IPS DF 4.7 (cell line): Measurements from ENCODE around the gene CEP112.

ENCODE experiments used
- DNase-seq: peaks from one replicate; pipeline ENCODE4 v3.0.0-alpha.2; 2013; ENCODE audit warnings: low spot score; ENCODE audit errors: extremely low read depth

The CEP112 gene

DNA sequence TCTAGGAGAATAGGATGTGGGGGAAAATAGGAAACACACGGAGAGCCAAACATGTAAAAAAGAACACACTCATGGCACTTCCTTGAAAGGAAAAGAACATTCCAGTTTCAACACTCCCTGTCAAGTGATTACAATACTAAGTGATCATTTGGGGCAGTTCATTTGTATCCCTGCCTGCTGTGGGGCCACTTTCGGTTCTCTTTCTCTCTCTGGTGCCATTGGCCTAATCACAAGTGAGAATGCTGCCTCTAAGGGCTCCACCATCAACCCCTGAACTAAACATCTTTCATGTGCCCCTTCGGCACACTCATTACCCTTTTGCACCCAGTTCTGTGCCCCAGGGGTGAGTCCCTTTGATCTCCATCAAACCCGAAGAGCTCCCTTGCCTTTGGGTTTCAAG is 197.3 kb downstream of the CEP112 start:
- no peak for DNase-seq

DNA sequence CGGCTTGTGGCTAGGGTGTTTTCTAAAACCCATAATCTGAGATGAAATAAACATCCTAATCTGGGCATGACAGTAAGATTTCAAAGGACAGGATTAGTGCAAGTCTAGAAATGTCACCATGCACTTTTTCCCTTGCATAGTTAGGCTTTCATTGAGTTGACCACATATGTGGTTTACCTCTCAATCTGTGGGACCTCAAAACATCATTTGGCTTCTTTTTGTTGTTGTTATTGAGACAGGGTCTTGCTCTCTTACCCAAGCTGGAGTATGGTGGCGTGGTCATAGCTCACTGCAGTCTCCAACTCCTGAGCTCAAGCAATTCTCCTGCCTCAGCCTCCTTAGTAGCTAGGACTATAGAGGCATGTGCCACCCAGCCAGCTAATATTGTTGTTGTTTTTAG is 197.8 kb downstream of the CEP112 start:
- no peak for DNase-seq

DNA sequence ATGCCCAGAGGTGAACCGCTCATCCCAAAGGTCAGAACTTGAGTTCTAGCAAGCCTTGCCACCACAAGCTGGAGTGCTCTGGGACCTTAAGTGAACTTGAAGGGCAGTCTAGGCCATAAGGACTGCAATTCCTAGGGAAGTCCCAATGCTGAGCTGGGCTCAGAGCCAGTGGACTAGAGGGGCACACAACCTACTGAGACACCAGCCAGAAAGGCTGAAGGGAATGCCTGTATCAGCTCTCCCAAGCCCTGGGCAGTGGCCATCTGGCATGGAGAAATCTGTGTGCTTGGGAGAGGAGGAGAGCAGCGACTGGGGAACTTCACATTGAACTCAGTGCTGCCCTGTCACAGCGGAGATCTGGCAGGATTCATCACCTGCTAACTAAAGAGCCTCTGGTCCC is 201.3 kb downstream of the CEP112 start:
- DNase-seq: no peak

DNA sequence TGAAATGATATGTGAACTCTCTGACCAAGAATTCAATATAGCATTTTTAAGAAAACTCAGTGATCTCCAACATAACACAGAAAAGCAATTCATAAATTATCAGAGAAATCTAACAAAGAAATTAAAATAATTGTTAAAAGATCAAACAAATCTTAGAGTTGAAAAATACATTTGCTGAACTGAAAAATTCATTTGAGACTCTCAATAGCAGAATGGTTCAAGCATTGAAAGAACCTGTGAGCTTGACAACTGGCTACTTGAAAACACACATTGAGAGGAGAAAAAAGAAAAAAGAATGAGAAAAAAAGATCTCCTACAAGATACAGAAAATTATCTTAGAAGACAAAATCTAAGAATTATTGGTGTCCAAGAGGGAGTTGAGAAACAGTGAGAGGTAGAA is 203.5 kb downstream of the CEP112 start:
- DNase-seq: no peak

DNA sequence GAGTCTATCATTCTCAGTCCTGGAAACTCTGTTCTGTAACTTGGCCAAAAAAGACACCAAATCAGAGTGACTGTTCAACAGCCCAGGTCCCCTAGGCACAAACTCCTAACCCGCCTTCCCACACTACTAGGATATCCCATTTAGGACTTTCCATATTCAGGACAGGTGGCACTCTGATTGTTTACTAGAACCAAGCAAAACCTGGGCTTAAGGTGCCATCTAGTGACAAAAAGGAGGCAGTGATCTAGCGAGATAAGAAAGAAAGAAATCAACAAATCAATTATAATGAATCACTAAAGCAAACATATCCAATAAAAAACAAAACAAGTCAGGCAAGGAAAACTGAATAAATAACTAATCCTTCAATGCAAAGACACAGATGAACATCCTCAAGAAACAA is 203.9 kb downstream of the CEP112 start:
- peak; percentile 28 for DNase-seq

DNA sequence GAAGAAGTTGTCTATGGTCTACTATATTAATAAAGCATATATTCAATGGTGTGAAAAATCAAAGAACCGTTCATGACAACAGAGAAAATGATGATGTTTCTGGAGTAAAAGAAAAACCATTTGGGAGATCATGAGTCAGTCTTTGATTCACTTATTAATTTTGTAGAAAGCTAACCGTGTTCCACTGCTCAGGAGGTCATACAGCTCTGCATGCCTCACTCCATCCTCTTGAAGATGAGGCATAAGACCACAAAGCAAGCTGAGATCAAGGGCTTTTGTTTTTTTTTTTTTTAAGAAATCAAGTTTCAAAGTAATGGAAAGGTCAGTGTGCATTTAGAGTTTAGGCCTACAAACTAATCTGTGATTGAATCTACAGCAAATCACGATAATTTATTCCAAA is 206.4 kb downstream of the CEP112 start:
- no peak for DNase-seq

DNA sequence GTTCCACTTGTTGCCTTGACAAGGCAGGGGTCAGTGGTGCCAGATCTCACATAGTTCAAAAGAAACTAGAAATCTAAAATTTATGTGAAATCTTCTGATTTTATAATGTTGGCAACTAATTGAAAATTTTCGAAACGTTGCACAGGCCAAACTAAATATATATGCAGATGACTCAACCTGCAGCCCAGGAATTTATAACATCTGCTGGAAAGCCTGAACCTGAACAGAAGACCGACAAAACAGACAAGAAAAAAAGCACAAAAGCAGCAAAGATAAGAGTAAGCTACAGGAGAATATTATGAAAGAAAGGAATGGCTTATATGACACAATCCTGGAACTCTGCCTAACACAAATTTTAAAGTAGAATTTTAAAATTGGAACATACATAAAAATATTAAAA is 207.6 kb downstream of the CEP112 start:
- no peak for DNase-seq

DNA sequence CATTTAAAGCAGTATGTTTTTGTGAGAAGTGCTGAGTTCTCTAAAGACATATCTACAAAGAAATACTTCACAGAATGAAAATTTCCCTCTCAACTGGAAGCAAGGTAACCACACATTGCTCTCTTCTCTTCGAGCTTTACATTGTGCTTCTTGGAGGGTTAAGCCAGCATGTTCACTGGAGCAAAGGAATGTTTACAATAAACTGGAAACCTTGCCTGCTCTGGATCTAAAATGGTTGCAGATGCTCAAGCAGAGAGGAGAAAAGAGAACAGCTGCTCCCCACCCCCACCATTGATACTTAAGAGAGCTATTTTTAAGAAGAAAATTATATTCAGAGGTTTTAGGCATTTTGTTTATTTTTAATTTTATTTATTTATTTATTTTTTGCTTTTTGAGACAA is 213.1 kb downstream of the CEP112 start:
- no peak for DNase-seq

DNA sequence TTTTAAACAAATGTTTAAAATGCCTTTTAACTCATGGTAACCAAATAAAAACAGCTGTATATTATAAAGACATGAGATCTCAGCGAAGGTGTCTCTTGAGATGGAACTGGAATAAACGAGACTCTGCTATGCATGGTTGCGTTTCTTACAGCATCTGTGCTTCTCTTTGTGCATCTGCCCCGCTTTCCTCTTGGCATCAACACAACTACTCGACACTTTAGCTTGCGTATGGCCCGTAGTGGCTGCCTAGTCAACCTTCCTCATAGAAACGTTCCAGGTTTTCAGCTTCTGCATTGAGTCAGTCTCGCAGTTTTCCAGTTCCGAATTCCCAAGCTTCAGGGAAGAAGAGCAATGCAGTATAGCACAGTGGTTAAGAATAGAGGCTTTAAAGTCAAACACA is 214.9 kb downstream of the CEP112 start:
- no peak for DNase-seq

DNA sequence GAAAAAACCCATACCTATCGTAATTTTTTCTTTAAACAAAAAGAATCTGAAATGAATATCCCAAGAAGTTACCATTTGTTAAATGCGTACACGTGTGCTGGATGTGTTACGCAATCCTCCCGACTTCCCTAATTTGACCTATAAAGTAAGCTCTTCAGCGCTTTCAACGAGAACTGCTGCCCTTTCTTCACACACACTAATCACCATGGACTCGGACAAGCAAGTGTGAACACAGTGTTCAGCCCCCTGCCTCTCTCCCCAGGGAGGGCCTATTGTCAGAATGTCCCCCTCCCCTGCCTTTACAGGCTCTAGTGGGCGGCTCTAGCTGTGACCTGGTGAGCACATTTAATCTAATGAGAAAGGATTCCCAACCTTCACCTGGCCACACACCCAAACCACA is 216.1 kb downstream of the CEP112 start:
- no peak for DNase-seq

DNA sequence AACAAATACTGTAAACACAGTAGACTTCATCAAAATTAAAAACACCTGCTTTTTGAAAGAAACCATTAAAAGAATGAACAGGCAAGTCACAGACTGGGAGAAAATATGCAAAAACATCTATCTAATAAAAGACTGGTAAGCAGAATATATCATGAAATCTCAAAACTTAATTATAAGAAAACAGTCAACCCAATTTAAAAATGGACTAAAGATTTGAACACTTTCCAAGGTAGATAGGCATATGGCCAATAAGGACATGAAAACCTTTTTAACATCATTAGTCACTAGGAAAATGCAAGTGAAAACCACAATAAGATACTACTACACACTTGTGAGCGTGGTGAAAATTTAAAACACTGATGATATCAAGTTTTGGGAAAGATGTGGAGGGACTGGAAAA is 218.7 kb downstream of the CEP112 start:
- DNase-seq: no peak

DNA sequence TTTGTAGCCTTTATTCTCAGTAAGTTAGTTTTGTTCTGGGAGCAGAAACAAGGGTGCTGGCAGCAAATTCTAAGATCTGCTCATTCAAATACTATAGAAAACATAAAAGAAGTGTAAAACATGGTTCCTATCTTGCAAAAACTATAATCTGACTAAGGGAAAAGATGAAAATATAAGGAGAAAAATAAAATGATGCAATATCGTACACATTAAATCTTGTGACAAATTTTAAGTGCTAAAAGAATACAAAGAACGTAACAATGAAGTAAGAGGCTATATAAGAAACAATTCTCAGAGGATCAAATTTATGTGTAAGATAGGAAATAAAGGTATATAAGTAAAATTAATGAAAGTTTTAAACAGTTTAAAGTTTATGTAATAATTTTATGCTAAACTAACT is 224.6 kb downstream of the CEP112 start:
- no peak for DNase-seq

DNA sequence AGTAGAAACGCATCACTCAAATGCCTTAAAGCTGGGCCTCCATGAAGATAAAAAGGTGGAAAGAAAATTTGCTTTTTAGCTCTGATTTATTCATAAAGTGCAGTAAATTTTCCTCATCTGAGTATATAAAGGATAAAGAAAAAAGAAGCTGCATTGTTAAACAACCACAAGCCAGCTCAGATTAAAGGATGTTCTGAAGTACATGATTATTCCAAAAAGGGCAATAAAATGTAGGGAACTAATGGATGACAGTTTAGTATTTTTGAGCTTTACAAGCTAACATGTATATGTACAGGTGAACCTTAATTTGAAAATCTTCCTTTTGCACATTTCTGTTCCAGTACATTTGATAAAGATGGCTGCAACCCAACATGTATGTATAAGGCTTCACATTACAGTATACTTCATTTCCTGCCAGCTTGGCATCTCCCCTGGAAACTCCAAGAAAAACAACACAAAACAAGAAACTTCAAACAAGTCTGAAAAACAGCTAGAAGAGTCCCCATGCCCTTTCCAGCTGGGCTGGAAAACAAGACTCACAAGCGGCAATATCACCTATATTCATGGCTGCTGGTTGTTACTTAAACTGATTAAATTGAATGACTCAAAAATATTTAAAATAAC is 225.7 kb downstream of the CEP112 start:
- no peak for DNase-seq

DNA sequence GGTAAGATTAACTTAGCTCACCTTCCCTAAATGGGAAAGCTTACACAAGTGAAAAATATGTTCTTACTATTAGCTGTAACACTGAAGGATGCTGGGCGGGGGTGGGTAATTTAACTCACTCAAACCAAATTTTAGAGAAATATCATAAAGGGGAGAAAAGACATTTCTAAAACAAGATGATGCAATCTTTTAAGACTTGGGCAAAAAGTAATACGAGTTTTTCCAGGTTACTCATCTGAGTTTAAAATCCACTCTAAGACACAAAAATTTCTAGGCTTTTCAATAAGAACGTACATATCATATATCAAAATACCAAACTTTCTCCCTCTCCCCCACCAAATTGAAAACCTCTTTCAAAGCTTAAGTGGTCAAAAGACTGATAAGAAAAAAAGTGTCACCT is 228.8 kb downstream of the CEP112 start:
- no peak for DNase-seq

DNA sequence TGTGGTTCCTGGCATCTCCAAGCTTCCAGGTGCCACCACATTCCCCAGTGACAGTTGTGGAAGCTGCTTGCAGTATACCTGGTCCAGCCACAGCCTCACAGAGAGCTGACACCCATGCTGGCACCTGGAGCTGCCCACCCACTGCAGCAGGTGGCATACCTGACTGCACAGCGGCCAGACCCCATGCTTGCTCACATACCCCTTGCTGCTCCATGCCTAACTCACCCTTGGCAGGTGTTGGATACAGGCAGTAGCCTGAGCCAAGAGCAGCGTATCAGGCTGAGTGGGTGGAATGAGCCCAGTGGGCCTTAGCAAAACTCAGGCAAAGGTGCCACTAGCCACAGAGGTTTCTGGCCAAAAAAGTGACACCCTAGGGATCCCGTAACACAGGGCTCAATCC is 232.3 kb downstream of the CEP112 start:
- DNase-seq: no peak

DNA sequence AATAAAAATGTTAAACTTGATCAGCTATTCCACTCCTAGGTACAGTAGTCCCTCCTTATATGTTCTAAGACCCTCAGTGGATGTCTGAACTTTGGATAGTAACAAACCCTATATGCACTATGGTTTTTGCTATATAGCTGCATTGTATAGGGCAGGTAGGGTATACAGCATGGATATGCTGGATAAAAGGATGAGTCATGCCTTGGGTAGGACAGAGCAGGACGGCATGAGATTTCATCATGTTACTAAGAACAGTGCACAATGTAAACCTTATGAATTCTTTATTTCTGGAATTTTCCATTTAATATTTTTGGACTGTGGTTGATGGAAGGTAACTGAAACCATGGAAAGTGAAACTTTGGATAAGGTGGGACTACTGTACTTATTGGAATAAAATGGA is 235.1 kb downstream of the CEP112 start:
- DNase-seq: no peak

DNA sequence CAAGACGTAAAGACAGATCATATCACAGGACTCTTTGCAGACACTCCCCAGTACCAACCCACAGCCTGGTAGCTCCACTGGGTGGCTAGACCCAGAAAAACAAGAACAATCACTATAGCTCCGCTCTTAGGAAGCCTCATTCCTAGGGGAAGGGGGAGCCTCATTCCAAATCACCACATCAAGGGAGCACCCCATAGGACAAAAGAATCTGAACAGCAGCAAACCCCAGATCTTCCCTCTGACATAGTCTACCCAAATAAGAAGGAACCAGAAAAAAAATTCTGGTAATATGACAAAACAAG is 237.8 kb downstream of the CEP112 start:
- no peak for DNase-seq

DNA sequence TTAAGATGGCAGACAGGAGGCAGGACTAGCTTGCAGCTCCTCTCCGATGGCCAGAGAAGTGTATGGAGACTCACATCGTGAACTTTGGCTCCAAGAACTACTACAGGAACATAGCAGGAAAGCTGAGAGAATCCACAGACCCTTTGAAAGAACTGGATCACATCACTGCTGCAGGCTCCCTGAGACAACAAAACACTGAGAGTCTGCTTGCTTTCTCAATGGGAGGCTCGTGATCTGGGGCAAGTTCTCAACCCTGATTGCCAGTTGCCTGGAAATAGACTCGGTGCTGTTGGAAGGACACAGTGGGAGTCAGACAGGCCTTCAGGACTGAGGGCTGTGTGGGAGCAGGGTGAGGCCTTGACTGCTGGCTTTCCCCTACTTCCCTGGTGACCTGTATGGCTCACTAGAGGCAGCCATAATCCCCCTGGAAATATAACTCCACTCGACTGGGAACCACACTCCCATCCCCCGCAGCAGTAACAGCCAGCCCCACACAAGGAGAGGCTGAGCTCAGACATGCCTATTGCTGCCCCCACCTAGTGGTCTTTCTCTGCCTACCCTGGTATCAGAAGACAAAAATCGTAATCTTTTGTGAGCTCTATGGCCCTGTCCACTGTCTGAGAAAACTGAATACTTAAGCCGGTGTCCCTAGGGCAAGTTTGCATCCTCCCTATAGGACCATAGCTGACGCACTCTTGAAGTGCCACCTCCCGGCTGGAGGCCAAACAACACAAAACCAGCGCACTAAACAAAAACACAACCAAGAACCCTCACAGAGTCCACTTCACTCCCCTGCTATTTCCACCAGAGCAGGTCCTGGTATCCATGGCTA is 238.4 kb downstream of the CEP112 start:
- DNase-seq: peak; percentile 3

DNA sequence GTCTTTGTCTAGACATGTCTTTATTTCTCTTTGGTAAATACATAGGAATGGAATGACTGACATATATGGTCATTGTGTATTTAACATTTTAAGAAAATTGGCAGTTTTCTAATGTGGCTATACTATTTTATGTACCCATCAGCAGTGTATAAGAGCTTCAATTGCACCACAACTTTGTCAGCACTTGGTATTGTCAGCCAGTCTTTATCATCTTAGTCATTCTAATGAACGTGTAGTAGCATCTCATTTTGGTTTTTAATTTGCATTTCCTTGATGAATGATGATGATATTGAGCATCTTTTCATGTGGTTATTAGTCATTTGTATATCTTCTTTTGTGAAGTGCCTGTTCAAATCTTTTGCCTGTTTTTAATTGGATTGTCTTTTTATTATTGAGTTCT is 239.3 kb downstream of the CEP112 start:
- DNase-seq: no peak

DNA sequence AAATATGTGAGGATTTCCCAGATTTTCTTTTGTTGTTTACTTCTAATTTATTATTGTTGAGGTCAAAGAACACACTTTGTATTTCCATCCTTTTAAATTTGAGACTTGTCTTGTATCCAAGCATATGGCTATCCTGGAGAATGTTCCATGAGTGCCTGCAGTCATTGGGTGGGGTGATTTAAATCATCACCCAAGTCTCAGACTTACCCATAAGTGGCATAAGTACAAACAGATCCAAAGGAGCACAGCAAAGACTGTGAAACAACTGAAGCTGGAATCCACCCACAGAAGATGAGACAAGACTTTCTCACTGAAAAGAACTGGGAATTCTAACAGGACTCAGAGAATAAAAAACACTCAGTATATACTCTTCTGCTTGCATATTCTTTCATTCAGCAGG is 239.9 kb downstream of the CEP112 start:
- DNase-seq: no peak

DNA sequence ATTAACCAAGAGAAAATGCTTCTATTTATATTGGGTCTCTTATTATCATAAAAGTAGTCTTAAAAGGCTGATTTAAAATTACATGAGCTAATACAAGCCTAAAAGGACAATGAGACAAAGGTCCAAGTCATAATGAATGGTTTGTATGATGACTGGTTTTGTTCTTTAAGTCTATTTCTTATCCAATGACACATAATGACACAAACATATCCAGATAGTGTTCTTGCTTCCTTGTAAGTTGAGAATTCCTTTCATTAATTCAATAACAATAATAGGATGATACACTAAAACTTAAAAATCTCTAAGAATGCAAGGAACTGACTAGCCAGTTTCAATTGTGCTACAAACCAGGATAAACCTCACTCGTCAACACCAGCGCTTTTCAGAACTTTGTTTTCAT is 244.1 kb downstream of the CEP112 start:
- no peak for DNase-seq

DNA sequence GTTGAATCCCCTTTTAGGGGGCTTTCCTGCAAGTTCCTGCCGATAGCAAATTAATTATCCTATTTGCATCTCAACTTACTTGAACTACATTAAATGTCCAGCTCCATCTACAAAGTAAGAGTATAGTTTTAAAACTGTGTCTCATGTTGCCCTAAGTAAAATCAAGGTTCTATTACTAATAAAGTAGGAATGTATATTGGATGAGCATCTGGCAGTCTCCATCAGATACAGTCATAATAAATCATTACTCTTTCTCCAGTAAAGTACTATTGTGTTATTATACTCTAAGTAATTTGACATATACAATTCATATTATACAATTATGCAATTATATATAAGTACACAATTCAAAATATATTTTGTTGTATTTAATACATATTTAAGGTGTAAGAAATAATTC is 249.3 kb downstream of the CEP112 start:
- DNase-seq: no peak

DNA sequence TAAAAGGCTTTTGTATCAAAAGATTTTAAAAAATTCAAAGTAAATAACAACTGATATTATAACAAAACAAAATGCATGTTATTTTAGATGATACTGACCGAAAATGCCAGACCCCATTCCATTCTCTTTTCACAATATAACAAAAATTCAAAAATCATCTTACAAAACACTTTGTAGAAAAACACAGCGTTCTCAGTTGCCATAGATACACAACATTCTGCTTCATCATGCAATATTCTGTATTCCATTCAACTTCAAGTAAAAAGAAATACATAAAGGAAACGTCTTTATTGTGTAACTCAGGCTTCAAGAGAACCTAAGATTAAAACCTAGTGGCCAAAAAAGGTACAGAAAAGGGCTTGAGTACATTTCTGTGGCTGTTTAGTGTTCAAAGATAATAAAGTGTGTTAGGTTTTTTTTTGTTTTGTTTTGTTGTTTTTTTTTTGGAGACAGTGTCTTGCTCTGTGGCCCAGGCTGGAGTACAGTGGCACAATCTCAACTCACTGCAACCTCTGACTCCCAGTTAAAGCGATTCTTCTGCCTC is 250.5 kb downstream of the CEP112 start:
- no peak for DNase-seq
